C1 segment of cervical spinal cord (tissue), 14 donors: Measurements from ENCODE around the gene PCNX1.

Source experiments
- DNase-seq, 14 donors: peaks; one replicate each; lab custom pipeline; 2025; lab: John Stamatoyannopoulos, UW

The PCNX1 gene

DNA sequence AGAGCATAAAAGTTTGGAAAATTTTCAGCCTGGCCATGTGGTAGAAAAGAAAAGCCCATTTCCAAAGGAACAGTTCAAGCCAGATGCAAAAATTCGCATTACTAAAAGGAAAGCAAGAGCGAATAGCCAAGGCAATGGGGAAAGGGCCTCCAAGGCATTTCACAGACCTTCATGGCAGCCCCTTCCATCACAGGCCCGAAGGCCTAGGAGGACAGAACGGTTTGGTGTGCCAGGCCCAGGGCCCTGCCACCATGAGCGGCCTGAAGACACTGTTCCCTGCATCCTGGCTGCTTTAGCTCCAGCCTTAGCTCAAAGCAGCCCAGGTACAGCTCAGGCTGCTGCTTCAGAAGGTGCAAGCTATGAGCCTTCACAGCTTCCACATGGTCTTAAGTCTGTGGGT, 243.5 kb downstream of the PCNX1 start:
- no peak for DNase-seq

DNA sequence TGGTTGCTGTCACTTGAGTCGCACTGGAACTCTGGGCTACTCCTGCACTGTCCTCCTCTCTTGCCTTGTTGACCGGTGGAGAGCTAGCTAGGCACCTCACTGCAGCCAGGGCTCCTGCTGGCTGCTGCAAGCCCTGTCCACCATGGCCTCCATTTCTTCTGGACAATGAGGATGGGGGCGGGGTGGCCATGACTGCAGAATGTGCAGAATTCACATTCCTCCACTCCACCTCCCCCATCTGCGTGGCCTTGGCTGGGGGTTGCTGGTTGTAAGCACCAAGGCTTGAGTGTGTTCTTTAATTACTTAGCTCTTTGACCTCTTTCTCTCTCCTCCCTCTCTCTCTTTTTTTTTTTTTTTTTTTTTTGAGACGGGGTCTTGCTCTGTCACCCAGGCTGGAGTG, 248.5 kb downstream of the PCNX1 start:
- no peak for DNase-seq

DNA sequence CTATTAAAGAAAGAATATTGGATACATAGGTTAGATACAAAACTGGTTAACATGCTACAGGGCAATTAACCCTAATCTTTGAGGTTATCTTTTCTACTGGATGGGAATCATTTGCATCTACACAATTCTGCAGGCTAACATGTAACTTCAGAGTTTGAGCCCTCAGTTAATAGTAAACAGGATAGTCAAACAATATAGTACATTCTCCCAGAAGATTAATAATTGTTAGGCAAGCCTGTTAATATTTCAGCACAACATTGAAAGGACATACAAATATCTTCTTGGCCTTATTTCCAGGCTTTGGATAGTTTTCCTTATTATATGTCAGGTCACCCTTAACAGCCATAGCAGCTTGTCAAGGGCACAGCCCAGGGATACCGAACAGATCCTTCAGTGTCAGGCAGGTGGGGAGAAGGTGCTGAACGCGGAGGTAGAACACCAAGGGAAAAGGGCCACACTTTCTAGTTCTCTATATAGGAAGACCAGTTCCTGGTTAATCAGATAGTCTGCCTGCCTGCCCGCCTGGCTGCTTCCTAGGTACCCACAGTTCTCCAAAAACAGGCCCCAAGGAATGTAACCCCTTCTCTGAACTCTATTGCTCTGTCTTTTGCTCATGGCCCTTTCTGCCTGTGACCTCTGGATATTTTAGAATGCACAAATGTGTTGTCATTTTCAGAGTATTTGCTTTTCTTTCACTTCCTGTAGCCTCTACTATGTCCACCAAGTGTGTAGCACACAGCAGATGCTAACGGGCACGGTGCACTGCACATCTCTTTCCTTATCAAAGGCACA, 256.0 kb downstream of the PCNX1 start:
- DNase-seq = no peak

DNA sequence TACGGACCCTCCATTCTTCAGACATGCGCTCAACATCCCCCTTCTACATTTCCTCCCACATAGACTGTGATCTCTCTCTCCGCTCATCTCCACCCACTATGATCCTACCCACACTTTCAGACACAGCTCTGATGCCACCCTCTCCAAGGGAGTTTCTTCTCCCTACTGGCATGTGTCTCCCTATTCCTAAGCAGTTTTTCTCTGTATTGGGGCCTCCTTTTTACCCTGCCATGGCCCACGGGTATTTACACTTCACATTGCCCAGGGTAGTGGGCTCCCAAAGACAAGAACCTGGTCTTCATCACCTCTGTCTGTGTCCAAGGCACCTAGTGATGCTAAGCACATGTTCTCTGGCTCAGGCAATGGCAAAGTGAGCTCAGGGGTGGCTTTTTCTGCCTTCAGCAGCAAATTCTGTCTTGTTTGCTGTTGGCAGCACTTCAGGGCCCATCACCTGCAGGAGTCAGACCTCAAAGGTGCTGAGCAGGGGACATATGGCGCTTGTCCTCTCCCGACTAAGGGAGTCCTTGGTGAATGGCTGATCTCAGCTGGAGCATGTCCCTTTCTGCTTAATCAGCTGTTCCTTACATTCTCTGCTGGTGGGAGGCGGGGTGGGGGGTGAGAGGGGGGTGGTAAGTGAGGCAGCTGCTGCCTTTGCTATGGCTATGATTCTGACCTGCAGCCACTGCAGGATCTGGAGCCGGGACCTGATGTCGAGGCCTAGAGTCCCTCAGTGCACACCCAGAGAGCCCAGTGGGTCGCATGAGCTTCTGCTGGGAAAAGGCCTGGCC, 256.8 kb downstream of the PCNX1 start:
- no peak for DNase-seq
